C4-2B (cell line): ENCODE results near the gene SNAPC4.

ENCODE experiments used
- H3K27ac ChIP-seq: fragments of 450-650 bp; 2 replicates; pipeline ENCODE4 v1.5.1; 2017
- ZFX ChIP-seq: fragments of 450-650 bp; IDR thresholded peaks from 2 replicates; pipeline ENCODE4 v1.6.1; 2017
- TF ChIP-seq, protein P1 (sequence below): fragments of 450-650 bp; conservative IDR thresholded peaks from 2 replicates; pipeline ENCODE4 v1.5.1; 2017; ENCODE audit warnings: mild to moderate bottlenecking

SNAPC4 gene

DNA sequence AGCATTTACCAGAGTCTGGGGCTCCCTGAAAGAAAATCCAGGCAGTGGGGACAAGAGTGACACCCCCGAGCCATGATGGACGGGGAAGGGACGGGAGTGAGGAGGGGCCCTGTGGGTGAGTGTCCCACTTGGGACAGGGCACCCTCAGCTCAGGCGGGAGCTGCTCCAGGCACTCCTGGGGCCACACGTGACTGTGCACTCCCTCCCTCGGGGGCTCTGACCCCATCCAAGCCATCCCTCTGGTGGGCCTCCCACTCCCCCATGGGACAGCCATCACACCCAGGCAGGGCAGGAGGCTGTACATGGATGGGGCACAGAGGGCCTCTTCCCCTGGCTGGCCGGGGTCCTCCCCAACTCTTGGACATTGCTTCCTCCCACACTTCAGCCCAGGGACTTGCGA lies 23.5 kb downstream of the SNAPC4 start:
- no peak overlapping the region for H3K27ac ChIP-seq
- TF ChIP-seq ZFX: no peak
- TF ChIP-seq, protein P1, sequence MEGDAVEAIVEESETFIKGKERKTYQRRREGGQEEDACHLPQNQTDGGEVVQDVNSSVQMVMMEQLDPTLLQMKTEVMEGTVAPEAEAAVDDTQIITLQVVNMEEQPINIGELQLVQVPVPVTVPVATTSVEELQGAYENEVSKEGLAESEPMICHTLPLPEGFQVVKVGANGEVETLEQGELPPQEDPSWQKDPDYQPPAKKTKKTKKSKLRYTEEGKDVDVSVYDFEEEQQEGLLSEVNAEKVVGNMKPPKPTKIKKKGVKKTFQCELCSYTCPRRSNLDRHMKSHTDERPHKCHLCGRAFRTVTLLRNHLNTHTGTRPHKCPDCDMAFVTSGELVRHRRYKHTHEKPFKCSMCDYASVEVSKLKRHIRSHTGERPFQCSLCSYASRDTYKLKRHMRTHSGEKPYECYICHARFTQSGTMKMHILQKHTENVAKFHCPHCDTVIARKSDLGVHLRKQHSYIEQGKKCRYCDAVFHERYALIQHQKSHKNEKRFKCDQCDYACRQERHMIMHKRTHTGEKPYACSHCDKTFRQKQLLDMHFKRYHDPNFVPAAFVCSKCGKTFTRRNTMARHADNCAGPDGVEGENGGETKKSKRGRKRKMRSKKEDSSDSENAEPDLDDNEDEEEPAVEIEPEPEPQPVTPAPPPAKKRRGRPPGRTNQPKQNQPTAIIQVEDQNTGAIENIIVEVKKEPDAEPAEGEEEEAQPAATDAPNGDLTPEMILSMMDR: no peak

DNA sequence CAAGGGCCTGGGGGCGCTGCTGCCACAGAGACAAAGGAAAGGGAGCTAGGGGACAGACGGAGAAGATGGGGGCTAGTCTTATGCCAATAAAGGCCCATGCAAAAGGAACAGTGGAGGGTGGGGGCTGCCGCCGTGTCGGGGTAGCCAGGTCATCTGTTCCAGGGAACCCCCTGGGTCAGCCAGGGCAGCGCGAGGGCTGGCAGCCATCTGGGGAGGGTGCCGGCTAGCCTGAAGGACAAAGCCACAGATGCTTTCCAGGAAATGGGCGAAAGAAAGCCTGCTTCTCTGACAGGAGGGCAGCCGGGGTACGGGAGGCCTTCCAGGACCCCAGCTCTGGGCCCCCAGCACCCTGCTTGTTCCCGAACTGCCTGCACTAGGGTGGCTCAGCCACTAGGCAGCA lies 24.9 kb downstream of the SNAPC4 start:
- H3K27ac ChIP-seq: no peak overlapping the region

DNA sequence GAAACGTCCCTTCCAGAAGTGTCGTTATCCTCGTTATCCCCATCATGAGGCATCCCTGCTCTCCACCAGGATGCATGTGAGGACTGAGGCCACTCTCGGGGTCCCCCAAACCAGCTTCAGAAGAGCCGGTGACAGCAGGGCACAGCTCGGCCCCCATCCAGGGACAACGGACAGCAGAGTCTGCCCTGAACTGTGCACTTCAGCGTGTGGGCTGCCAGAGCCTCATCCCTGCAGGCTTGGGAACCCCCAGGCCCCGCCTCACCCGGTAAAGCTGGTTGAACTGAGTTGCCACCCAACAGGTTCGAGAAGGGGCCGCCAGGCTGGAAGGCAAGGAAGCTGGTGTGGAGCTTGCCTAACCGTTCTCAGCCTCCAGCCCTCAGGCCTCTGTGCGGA lies 25.8 kb downstream of the SNAPC4 start:
- no peak overlapping the region for H3K27ac ChIP-seq
- TF ChIP-seq ZFX: no peak
- TF ChIP-seq, protein P1: no peak

More for the DNA sequence above, 24.9 kb downstream of the SNAPC4 start:
- TF ChIP-seq ZFX: no peak
- TF ChIP-seq, protein P1: no peak

DNA sequence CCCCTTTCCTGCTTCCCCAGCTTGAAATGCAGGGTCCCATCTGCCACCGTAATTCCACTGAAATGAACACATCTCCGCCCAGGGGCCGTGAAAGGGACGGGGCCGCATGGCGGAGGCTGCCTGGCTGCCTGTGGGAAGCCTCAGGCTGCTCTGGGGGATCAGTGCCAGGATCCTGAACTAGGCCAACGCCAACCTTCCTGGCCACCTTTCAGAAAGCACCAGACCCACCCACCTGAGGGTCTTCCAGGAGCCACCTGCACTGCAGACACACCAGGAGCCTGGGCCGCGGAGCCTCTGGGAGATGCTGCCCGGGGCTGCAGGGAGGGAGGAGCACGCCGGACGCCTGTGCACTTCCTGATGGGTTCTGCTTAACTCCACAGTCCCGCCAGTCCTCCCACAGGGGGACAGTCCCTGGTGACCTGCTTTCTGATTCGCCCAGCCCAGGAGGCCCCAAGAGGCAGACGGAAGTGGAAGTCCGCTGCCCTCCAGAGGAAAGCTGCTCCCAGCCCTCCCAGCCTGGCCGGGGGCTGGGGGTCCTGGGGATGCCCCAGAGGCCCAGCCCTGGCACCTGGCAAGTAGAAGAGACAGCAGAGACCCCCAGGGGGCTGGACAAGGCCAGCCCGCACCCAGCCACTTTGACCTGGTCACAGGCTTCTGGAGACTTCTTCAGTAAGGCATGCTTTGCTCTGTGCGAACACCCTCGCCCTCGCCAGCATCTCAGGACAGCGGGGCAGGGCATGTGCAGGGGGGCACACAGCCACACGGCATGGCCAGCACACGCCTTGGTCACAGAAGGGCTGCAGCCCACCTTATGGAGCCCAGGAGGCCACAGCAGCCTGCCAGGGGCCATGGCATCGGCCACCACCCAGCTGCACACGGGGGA lies 26.4 kb downstream of the SNAPC4 start, which contains the start of gene CARD9:
Gene CARD9 (minus strand): TSS at position 370 of the 883 bp plus-strand sequence. CDS start 1,591 bp downstream, outside the sequence.
- peak within 1 kb of the TSS; percentile 69 for H3K27ac ChIP-seq

DNA sequence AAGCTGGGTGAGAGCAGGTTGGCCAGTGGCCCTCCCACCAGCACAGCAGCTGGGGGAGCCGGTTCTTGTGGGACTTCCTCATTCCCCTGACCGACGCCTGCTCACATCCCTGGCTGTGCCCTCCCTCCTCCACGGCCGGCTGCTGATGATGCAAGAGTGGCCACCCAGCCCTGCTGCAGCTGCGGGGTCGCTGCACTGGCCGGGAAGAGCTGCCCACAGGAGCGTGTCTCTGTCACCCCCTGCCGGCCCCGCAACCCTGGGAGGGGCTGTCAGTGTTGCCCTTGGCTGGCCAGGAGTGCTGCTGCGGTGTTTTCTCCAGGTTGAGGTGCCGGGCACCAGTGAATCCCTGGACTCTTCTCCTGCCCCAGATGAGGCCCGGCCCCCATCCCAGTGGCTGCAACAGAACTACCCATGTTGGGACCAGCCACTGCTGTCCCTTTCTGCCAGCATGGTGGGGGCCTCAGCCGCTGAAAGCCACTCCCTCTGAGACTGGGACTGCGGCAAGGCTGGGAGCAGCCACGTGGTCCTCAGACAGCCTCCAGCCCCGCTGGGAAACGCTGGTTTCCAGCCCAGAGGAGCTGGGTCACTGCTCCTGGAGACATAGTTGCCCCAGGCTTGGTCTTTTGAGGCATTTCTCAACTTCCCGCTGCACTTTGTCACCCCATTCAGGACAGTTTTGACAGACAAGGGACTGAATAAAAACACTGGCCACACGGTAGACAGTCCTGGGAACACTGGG lies 27.2 kb downstream of the SNAPC4 start:
- TF ChIP-seq ZFX: no peak
- TF ChIP-seq, protein P1: no peak
- peak overlapping the region; percentile 69 for H3K27ac ChIP-seq

More for the DNA sequence above, 26.4 kb downstream of the SNAPC4 start, which contains the start of gene CARD9:
- TF ChIP-seq, protein P1: no peak
- TF ChIP-seq ZFX: no peak

DNA sequence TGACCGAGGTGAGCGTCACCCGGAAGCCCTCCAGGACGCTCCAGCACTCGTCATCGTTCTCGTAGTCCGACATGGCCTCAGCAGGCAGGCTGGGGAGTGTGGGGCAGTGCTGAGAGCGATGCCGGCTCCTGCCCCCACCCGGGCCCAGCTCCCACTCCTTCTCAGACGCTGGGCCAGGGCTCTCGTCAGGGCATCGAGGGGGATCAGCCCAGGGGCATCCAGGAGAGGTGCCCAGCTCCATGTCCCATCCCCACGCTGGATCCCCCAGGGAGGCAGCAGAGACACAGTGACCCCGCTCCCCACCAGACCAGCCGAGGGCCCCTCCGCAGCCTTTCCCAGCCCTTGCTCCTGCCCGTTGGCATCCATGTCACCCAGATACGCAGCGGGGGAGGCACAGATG lies 28.0 kb downstream of the SNAPC4 start:
- peak overlapping the region; percentile 69 for H3K27ac ChIP-seq
- TF ChIP-seq, protein P1: no peak
- no peak for TF ChIP-seq ZFX

DNA sequence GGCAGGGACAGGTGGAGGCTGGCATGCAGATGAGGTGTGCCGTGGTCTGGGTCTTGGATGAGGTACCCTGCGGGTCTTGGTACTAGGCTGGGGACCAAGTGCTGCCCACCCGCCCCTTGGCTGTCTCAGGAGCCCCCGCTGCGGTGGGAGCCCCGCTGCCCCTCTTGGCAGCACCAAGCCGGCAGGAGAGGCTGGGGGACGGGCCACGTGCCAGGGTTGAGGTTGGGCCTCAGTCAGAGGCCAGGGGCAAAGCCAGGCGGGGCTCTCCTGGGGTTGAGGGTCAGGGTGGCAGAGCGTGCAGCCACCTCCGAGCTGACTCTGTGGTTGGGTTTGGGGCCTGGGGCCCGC lies 28.5 kb downstream of the SNAPC4 start:
- H3K27ac ChIP-seq: peak overlapping the region; percentile 69; the same call in 1 of the 2 replicates
- TF ChIP-seq, protein P1: no peak
- no peak for TF ChIP-seq ZFX
